K562 (cell line): ENCODE data around the gene FAR2. TPM values are rescaled to one million over a fixed set of nuclear protein-coding genes. Genes with fewer than 3 reads are reported as not detected.

ENCODE experiments used
- ATAC-seq: fragments of 200-7000 bp; cut with Tn5 transposase; 3 replicates; pipeline ENCODE4 v1.9.1; 2020; ENCODE audit warnings: moderate library complexity
- BruUV-seq: library from RNA; stranded (reverse); fragments of 400-500 nt; replicated peaks from 2 replicates; lab custom pipeline; 2021; lab: Mats Ljungman, UMichigan
- CTCF ChIA-PET: fragments of 300-600 bp; formaldehyde crosslinking; extraction: SDS; loops from one replicate; lab custom pipeline; 2021; ENCODE audit warnings: low intra/inter-chr PET ratio; lab: Yijun Ruan, JAX
- POLR2A ChIA-PET: fragments of 300-600, 350-650 bp; sonication (Branson Sonifier 250); formaldehyde crosslinking; extraction: SDS; loops from one replicate; lab custom pipeline; 2021; ENCODE audit warnings: antibody characterized with exemption, inconsistent platforms; lab: Yijun Ruan, JAX
- DNase-seq, 4 experiments: peaks; one replicate each; pipeline versions ENCODE4 v3.0.0 to v3.0.0-alpha.2; 2011 to 2018; ENCODE audit warnings: low spot score in 3 of 4, mixed read lengths in 3 of 4; ENCODE audit errors: extremely low read depth in 1 of 4
- FAIRE-seq: peaks from 2 replicates; lab custom pipeline; 2011; peaks lifted over from hg19 to GRCh38; lab: Jason Lieb, UNC
- H2AFZ ChIP-seq: 2 replicates; pipeline ENCODE4 v1.6.0; 2011; ENCODE audit warnings: low read depth, low read length, control low read depth, inconsistent platforms
- H3K27ac ChIP-seq: fragments of 200-600 bp; 3 replicates; pipeline ENCODE4 v1.8.0; 2011; ENCODE audit warnings: low read depth, mild to moderate bottlenecking, control low read depth, inconsistent platforms, low read length, moderate library complexity, mixed read lengths; ENCODE audit errors: extremely low read depth
- H3K27me3 ChIP-seq, 2 experiments: fragments of 300-600 bp in 1 of 2; 2 replicates in 1 of 2; 3 replicates in 1 of 2; pipeline versions ENCODE4 v1.6.0 to v1.8.0; 2011; ENCODE audit warnings: inconsistent platforms in 2 of 2, low read length in 2 of 2, mild to moderate bottlenecking in 1 of 2, mixed read lengths in 1 of 2, moderate library complexity in 1 of 2; ENCODE audit not compliant: control insufficient read depth in 2 of 2, insufficient read depth in 2 of 2
- H3K36me3 ChIP-seq: fragments of 300-600 bp; 3 replicates; pipeline ENCODE4 v1.8.0; 2011; ENCODE audit warnings: mild to moderate bottlenecking, low read length, inconsistent platforms; ENCODE audit not compliant: control insufficient read depth, insufficient read depth
- H3K4me1 ChIP-seq, 2 experiments: fragments of 200-600 bp in 1 of 2; replicated peaks in 1 of 2; 2 replicates in 1 of 2; 3 replicates in 1 of 2; pipeline versions ENCODE4 v1.5.1 to v1.8.0; 2011; ENCODE audit warnings: inconsistent platforms in 2 of 2, low read length in 2 of 2, mild to moderate bottlenecking in 1 of 2, mixed read lengths in 1 of 2, moderate library complexity in 1 of 2; ENCODE audit not compliant: control insufficient read depth in 2 of 2, insufficient read depth in 2 of 2
- H3K4me2 ChIP-seq: 2 replicates; pipeline ENCODE4 v1.6.1; 2011; ENCODE audit warnings: low read length, control low read depth, inconsistent platforms, mixed read lengths; ENCODE audit not compliant: insufficient read depth
- H3K4me3 ChIP-seq: fragments of 200-600 bp; sonication (generic), shearing (Covaris generic); 2 replicates; pipeline ENCODE4 v1.5.1; 2016; ENCODE audit warnings: control low read depth, inconsistent platforms
- H3K79me2 ChIP-seq: fragments of 200-600 bp; 3 replicates; pipeline ENCODE4 v1.8.0; 2011; ENCODE audit warnings: low read length, inconsistent platforms; ENCODE audit not compliant: control insufficient read depth, insufficient read depth
- H3K9ac ChIP-seq, 2 experiments: 2 replicates each; pipeline versions ENCODE4 v1.6.0 to v1.6.1; 2011; ENCODE audit warnings: low read depth in 2 of 2, low read length in 2 of 2, control low read depth in 1 of 2, inconsistent platforms in 1 of 2, mild to moderate bottlenecking in 1 of 2, mixed read lengths in 1 of 2; ENCODE audit not compliant: insufficient read depth in 1 of 2
- H3K9me1 ChIP-seq: one replicate; pipeline ENCODE4 v1.6.0; 2011; ENCODE audit warnings: inconsistent platforms, mild to moderate bottlenecking, low read length, moderate library complexity; ENCODE audit not compliant: control insufficient read depth, insufficient read depth
- H3K9me3 ChIP-seq: replicated peaks from 2 replicates; pipeline ENCODE4 v1.5.1; 2011; ENCODE audit warnings: low read depth, low read length, inconsistent platforms; ENCODE audit not compliant: control insufficient read depth, insufficient read depth
- H4K20me1 ChIP-seq: replicated peaks from 2 replicates; pipeline ENCODE4 v1.6.1; 2011; ENCODE audit warnings: low read length, inconsistent platforms, mixed read lengths; ENCODE audit not compliant: control insufficient read depth, insufficient read depth
- CBFA2T3 ChIP-seq: fragments of 450-650 bp; IDR thresholded peaks from 2 replicates; pipeline ENCODE4 v1.6.1; 2017
- DACH1 ChIP-seq: fragments of 450-650 bp; IDR thresholded peaks from 2 replicates; pipeline ENCODE4 v1.6.1; 2018; ENCODE audit not compliant: partially characterized antibody
- ETV1 ChIP-seq: fragments of 450-650 bp; conservative IDR thresholded peaks from 2 replicates; pipeline ENCODE4 v1.6.1; 2016; ENCODE audit warnings: missing genetic modification characterization, control low read depth, low read depth, missing compliant biosample characterization
- HDAC1 ChIP-seq, 2 experiments: fragments of 450-650 bp; IDR thresholded peaks; 2 replicates each; pipeline ENCODE4 v1.6.1; 2016 to 2017; ENCODE audit warnings: inconsistent platforms in 1 of 2, mild to moderate bottlenecking in 1 of 2, moderate library complexity in 1 of 2
- JUND ChIP-seq, 2 experiments: IDR thresholded peaks; 2 replicates in 1 of 2; 3 replicates in 1 of 2; pipeline ENCODE4 v1.6.1; 2011; ENCODE audit warnings: borderline replicate concordance in 2 of 2, low read depth in 2 of 2, low read length in 2 of 2, improper control_type of control experiment in 1 of 2, missing biosample characterization in 1 of 2, missing genetic modification characterization in 1 of 2, missing genetic modification reagents in 1 of 2
- MBD2 ChIP-seq: sonication (generic); IDR thresholded peaks from 2 replicates; pipeline ENCODE4 v1.6.1; 2016; ENCODE audit warnings: low read depth, borderline replicate concordance
- RBM15 ChIP-seq: fragments of 200-400 bp; formaldehyde crosslinking; IDR thresholded peaks from 2 replicates; pipeline ENCODE4 v1.6.1; 2018; ENCODE audit warnings: mild to moderate bottlenecking, low read length, moderate library complexity; ENCODE audit not compliant: insufficient read depth
- SAFB2 ChIP-seq: fragments of 200-400 bp; formaldehyde crosslinking; IDR thresholded peaks from 2 replicates; pipeline ENCODE4 v1.6.1; 2018; ENCODE audit warnings: borderline replicate concordance, low read length, low read depth, moderate library complexity; ENCODE audit not compliant: severe bottlenecking
- SIRT6 ChIP-seq: IDR thresholded peaks from one replicate; pipeline ENCODE4 v1.6.1; 2012; ENCODE audit warnings: low read depth, mild to moderate bottlenecking, control low read depth, inconsistent platforms, low read length, moderate library complexity
- SMARCA4 ChIP-seq: fragments of 450-650 bp; IDR thresholded peaks from 2 replicates; pipeline ENCODE4 v1.6.1; 2016
- TAF7 ChIP-seq: fragments of 450-650 bp; IDR thresholded peaks from 2 replicates; pipeline ENCODE4 v1.6.1; 2016; ENCODE audit warnings: missing genetic modification characterization, missing compliant biosample characterization
- ZNF41 ChIP-seq: fragments of 250-450 bp; sonication (Bioruptor Pico); conservative IDR thresholded peaks from 2 replicates; pipeline ENCODE4 v1.4.0; 2020; ENCODE audit warnings: mild to moderate bottlenecking
- ZNF707 ChIP-seq: fragments of 250-450 bp; sonication (Bioruptor Pico); conservative IDR thresholded peaks from 2 replicates; pipeline ENCODE4 v1.8.0; 2022; ENCODE audit warnings: inconsistent platforms, mild to moderate bottlenecking, moderate library complexity
- ZNF75A ChIP-seq: fragments of 450-650 bp; formaldehyde crosslinking; IDR thresholded peaks from 2 replicates; pipeline ENCODE4 v1.4.0; 2020; ENCODE audit warnings: mild to moderate bottlenecking
- WGBS: fragments of 100-300 bp; shearing (Covaris generic); methylation state at CpG from one replicate; pipeline ENCODE4 v1.1.6; 2016; ENCODE audit warnings: low coverage, mixed read lengths; ENCODE audit not compliant: insufficient coverage; ENCODE audit errors: missing lambda C conversion rate; 5-methylcytosine and 5-hydroxymethylcytosine counted together
- in situ Hi-C: fragments of 300-500 bp; cut with MboI; formaldehyde crosslinking; loops from 4 replicates; pipeline ENCODE4 v1.15.0; 2018; ENCODE audit warnings: inconsistent platforms, mixed read lengths
- intact Hi-C: fragments of 100-400 bp; cut with micrococcal nuclease; formaldehyde crosslinking; loops from 2 replicates; pipeline ENCODE4 v1.14.2; 2022
- polyA plus RNA-seq, 8 experiments: library from polyadenylated mRNA; depleted of rRNA in 4 of 8; stranded (reverse) in 5 of 8; unstranded in 3 of 8; fragments of >200 nt; fragmentation: Nextera tagmentation in 2 of 8; fragmentation: Illumina TruSeq in 1 of 8; extraction: Ambion mirVana in 2 of 8; extraction: Trizol in 1 of 8; gene quantifications; 2 replicates each; pipeline versions ENCODE4 v1.2.1 to v1.2.3, GENCODE V29; 2011 to 2014; ENCODE audit warnings: inconsistent platforms in 1 of 8, missing spikeins in 1 of 8
- total RNA-seq, 7 experiments: library from RNA; depleted of rRNA in 6 of 7; stranded (reverse); fragments of >200 nt in 6 of 7; fragmentation: Illumina TruSeq in 2 of 7; extraction: Trizol in 2 of 7; gene quantifications; 2 replicates each; pipeline versions ENCODE4 v1.2.1 to v1.2.3, GENCODE V29; 2011 to 2021; ENCODE audit warnings: low replicate concordance in 1 of 7
- TF ChIP-seq, protein P1 (sequence below): sonication (generic); formaldehyde crosslinking; IDR thresholded peaks from 2 replicates; pipeline ENCODE4 v1.9.0; 2022; ENCODE audit warnings: mild to moderate bottlenecking, missing genetic modification reagents
- TF ChIP-seq, protein P2 (sequence below): fragments of 250-450 bp; sonication (Bioruptor Pico); IDR thresholded peaks from 2 replicates; pipeline ENCODE4 v1.5.0; 2022; ENCODE audit warnings: mild to moderate bottlenecking
- TF ChIP-seq, protein P3 (sequence below): fragments of 450-650 bp; formaldehyde crosslinking; IDR thresholded peaks from 2 replicates; pipeline ENCODE4 v1.4.0; 2020; ENCODE audit warnings: mild to moderate bottlenecking, moderate library complexity

The FAR2 gene
- total and polyA plus RNA-seq, 9 of the 15 experiments (the other 6 are each of a cell fraction or from before 2014, with no cell fraction given) = 5.0 to 13.4 (median 8.5) TPM

DNA sequence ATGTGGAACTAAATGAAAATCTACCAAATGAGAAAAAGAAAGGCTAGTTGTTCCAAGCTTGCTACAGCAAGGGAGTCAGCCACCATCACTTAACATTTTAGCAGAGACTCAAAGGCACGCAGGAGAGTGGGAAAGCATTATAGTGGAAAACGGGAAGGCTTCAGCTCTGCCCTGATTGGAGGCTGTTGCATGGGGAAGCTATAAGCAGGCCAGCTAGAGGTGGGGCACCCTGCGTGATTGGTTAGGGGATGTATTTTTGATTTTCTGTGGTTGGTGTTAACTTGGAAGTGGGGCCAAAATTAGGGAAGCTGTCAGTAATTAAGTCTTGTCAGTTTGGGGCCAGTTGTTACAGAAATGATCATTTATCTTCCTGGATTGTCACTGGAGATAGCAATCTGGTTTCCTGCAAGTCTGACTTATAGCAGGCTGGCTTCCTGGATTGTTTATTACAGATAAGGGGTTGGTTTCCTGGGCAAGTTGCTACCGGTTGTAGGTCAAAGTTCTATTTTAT lies 93.9 kb downstream of the FAR2 start:
- H3K9ac ChIP-seq = no peak overlapping the region
- H3K9me3 ChIP-seq = no peaks in the 10 kb centered on the region
- H4K20me1 ChIP-seq = no peaks in the 10 kb centered on the region
- H3K36me3 ChIP-seq = no peaks in the 10 kb centered on the region
- H3K27me3 ChIP-seq = no peaks in the 10 kb centered on the region
- FAIRE-seq (no peak), DNase-seq (peak in 1 of 4 experiments; percentile 2), ATAC-seq (peak; percentile 61)
- in situ Hi-C loops (no loop called here), intact Hi-C loops (no loop called here)
- no peak overlapping the region for H2AFZ ChIP-seq
- no peaks in the 10 kb centered on the region for H3K9me1 ChIP-seq
- no peak overlapping the region for H3K27ac ChIP-seq
- BruUV-seq = no TSS peak
- H3K79me2 ChIP-seq = no peaks in the 10 kb centered on the region
- no peak overlapping the region for H3K4me2 ChIP-seq
- H3K4me3 ChIP-seq = no peak overlapping the region
- ChIA-PET POLR2A (interaction anchor here (1.3 kb wide), 1 partner anchor 10 kb away, joined by 3 read pairs; no protein-coding TSS in a partner anchor), CTCF (no interaction called here)
- peaks cover 0 to 8% of the 10 kb centered on the region in 2 experiments; a peak in 2 of 5 replicates for H3K4me1 ChIP-seq
- WGBS = 3% methylated on average over 4 of the region's 4 CpGs
- TF ChIP-seq TAF7 (tag) = no peak
- TF ChIP-seq ZNF41 (CRISPR knock-in tag) = peak; percentile 91
- no peak for TF ChIP-seq ZNF707 (CRISPR knock-in tag)
- no peak for TF ChIP-seq ZNF75A
- TF ChIP-seq HDAC1 (IDR thresholded peaks at IDR 0.05) = no peak
- no peak; the same call in 1 of the 2 replicates for TF ChIP-seq JUND (IDR thresholded peaks at IDR 0.05; ENCODE audit: borderline replicate concordance, low read depth, low read length)
- TF ChIP-seq JUND (tag; IDR thresholded peaks at IDR 0.05; ENCODE audit: borderline replicate concordance, low read depth, low read length) = no peak; the same call in 2 of the 3 replicates
- TF ChIP-seq CBFA2T3 = peak; percentile 48; the same call in 1 of the 2 replicates
- no peak for TF ChIP-seq DACH1
- no peak for TF ChIP-seq SIRT6
- no peak for TF ChIP-seq SAFB2
- peak; percentile 44; the same call in 1 of the 2 replicates for TF ChIP-seq SMARCA4
- peak; percentile 98 for TF ChIP-seq ETV1 (tag)
- TF ChIP-seq RBM15 = no peak
- TF ChIP-seq MBD2 = no peak
- TF ChIP-seq, protein P1, sequence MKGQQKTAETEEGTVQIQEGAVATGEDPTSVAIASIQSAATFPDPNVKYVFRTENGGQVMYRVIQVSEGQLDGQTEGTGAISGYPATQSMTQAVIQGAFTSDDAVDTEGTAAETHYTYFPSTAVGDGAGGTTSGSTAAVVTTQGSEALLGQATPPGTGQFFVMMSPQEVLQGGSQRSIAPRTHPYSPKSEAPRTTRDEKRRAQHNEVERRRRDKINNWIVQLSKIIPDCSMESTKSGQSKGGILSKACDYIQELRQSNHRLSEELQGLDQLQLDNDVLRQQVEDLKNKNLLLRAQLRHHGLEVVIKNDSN = no peak
- TF ChIP-seq, protein P2, sequence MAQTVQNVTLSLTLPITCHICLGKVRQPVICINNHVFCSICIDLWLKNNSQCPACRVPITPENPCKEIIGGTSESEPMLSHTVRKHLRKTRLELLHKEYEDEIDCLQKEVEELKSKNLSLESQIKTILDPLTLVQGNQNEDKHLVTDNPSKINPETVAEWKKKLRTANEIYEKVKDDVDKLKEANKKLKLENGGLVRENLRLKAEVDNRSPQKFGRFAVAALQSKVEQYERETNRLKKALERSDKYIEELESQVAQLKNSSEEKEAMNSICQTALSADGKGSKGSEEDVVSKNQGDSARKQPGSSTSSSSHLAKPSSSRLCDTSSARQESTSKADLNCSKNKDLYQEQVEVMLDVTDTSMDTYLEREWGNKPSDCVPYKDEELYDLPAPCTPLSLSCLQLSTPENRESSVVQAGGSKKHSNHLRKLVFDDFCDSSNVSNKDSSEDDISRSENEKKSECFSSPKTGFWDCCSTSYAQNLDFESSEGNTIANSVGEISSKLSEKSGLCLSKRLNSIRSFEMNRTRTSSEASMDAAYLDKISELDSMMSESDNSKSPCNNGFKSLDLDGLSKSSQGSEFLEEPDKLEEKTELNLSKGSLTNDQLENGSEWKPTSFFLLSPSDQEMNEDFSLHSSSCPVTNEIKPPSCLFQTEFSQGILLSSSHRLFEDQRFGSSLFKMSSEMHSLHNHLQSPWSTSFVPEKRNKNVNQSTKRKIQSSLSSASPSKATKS (CRISPR knock-in tag) = no peak
- TF ChIP-seq, protein P3, sequence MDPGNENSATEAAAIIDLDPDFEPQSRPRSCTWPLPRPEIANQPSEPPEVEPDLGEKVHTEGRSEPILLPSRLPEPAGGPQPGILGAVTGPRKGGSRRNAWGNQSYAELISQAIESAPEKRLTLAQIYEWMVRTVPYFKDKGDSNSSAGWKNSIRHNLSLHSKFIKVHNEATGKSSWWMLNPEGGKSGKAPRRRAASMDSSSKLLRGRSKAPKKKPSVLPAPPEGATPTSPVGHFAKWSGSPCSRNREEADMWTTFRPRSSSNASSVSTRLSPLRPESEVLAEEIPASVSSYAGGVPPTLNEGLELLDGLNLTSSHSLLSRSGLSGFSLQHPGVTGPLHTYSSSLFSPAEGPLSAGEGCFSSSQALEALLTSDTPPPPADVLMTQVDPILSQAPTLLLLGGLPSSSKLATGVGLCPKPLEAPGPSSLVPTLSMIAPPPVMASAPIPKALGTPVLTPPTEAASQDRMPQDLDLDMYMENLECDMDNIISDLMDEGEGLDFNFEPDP = no peak
